HG02759 (cell line): ENCODE data around the gene ZNF202.
"Not testable (repeated sequence)": the region's sequence is repeated elsewhere in the genome, so short reads cannot be mapped to it uniquely, and the experiment has no call there.

Experiments
- ATAC-seq: cut with Tn5 transposase; IDR thresholded peaks from one replicate; pipeline ENCODE4 v1.9.1; 2021; ENCODE audit warnings: mild to moderate bottlenecking, moderate library complexity; ENCODE audit not compliant: unreplicated experiment

Gene ZNF202

DNA sequence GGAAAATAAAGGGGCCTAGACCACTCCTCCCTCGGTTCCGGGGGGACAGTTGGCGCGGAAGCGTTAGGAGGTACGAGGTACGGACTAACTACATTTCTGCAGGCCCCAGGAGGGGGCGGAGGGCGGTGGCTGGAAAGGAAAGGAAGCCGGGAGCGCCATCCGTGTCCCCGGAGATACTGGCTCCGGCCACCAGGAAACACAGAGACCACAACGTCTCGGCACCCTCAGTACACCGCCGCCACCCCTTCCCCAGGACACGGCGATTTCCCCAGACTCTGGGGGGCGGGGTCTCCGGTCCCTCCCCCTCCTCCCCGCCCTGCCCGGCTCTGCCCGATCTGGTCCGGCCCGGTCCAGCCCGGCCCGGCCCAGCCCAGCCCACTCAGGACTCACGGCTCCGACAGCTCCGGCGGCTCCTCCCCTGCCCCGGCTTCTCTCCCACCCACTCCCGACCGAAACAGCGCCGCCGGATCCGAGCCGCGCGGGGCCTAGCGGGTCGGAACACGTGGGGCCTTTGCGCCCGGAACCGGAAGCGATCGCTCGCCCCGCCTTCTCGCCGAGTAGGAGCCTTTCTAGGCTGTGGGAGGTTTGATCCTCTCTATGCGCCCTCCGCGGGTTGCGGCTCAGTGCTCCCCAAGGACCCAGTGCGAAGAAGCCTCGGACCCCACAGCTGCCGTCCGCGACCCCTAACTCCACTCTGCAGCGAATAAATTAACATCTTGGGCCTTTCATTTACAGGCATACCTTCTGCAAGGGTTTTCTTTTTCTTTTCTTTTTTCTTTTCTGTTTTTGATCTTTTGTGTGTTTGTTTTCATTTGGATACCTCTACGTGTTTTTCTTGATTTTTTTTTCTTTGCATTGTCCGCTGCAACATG is at the start of gene ZNF202:
TSS of gene ZNF202 (minus strand) at position 502 of the 872 bp plus-strand sequence. CDS start 10,772 bp downstream, outside the sequence.
- ATAC-seq = peak; percentile 98

DNA sequence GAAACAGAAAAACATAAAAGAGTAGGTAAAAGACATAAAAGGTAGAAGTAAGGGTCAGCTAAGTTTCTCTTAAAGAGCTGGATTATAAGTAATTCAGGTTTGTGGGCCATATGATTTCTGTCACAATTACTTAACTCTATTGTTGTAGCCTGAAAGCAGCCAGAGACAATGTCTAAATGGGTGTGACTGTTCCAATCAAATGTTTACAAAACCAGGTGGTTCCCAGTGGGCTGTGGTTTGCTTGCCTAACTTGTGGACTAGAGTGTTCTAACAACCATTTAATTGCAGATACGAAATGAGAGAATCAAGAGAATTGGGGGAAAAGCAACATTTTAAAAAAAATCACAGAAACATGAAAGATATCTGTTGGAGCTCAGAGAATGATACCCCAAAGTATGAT is 42.1 kb upstream of the ZNF202 start:
- no peak for ATAC-seq

- ATAC-seq = no peak
Measured at GRCh38 chr11:123778511-123778910, 37.1 kb upstream of the ZNF202 start.

GRCh38 chr11:123775715-123776549 is 34.5 kb upstream of the ZNF202 start:
- ATAC-seq = no peak

DNA sequence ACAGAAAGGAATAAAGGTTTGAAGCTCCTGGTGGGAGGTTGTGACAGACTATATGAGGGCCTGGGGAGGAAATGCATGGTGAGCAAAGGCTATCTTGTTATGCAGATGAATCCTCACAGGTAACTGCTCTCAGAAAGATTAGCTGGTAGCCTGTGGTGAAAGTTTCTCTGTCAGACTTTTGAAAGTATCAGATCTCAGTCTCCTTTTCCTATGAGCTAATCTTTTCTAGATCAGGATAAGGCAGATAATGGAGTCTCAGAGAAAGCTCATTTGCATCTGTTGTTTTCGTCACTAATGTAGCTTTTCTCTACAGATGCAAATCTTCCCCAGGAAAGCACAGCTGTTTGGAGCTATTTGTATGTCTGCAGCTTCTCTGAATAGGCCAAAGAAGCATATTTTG is 33.8 kb upstream of the ZNF202 start:
- ATAC-seq = no peak

DNA sequence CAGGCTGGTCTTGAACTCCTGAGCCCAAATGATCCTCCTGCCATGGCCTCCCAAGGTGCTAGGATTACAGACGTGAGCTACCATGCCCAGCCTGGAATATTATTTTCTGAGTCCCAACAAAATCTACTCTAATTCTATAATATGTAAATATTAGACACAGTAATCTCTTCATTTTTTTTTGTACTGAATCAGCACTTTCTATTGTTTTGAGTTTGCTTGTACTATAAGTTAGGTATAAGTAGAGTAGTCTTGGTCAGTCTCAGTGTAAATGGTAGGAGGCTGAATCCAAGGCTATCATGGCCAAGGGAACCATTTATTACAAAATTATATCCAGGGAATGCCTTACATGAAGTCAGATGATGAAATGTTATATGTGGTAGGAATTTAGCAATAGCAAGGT is 32.5 kb upstream of the ZNF202 start:
- ATAC-seq = no peak

GRCh38 chr11:123773026-123773425 is 31.6 kb upstream of the ZNF202 start:
- ATAC-seq = no peak

DNA sequence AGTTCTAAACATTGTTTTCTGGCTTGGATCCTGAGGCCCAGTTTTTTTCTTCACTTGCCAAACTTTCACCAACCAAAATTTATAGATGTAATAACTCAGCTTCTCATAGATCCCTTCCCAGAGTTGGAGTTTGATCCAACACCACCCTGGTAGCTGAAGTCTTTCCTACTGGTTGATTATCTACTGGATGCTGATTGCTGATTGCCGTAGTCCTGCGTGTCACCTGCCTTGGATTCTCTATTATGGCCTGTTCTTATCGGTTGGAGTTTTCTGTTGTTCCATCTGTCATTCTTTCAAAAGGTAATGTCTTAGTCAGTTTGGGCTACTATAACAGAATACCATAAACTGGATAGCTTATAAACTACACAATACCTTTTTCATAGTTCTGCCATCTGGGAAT is 30.2 kb upstream of the ZNF202 start:
- no peak for ATAC-seq

DNA sequence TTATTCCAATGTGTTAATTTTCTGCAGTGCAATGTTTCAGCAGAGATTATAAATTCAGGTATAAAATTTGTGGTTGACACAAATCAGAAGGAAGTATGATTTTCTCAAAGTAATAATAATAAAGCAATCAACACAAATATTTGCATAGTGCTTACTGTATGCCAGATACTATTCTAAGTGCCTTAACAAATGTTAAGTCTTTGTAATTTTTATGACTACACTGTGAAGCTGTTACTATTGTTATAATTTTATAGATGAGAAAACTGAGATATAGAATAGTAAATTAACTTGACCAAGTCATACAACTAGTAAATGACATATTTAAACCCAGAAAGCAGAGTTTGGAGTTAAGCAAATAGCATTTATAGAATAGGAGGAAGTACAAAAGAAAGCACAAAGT is 29.3 kb upstream of the ZNF202 start:
- ATAC-seq = no peak

DNA sequence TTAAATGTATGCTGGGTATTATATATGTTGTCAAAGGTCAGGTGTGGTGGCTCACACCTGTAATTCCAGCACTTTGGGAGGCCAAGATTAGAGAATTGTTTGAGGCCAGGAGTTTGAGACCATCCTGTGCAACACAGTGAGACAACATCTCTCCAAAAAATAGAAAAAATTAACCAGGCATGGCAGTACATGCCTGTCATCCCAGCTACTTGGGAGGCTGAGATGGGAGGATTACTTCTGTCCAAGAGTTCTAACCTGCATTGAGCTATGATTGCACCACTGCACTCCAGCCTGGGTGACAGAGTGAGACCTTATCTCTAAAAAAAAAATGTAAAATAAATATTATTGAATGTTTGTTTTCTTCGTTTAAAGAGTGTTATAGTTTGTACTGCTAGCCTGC is 24.1 kb upstream of the ZNF202 start:
- ATAC-seq = no peak

DNA sequence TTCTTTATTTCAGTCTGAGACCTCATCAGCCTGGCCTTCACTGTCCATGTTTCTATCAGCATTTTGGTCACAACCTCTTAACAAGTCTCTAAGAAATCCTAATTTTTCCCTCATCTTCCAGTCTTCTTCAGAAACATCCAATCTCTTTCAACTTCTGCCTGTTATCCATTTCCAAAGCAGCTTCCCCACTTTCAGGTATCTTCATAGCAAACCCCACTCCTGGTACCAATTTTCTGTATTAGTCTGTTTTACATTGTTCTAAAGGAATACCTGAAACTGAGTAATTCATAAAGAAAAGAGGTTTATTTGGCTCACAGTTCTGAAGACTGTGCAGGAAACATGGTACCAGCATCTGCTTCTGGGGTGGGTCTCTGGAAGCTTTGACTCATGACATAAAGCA is 21.0 kb upstream of the ZNF202 start:
- ATAC-seq = no peak

- ATAC-seq = peak; percentile 89
Measured at GRCh38 chr11:123760894-123761293, 19.4 kb upstream of the ZNF202 start.

GRCh38 chr11:123757976-123758375 is 16.5 kb upstream of the ZNF202 start:
- no peak for ATAC-seq

DNA sequence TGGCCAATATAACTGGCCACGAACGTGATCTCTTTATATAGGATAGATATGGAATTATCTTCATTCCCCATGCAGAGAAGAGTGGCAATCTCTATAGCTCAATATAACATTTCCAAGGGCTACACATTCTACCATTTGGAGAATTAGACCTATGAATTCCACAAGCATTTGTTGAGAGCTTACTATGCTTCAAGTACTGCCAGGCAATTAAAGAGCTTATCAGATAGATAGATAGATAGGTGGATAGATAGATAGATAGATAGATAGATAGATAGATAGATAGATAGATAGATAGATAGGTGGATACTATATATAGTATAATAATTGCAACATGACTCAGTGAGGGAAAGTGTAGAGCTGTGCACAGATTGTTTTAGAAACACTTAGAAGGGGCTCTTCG is 14.4 kb upstream of the ZNF202 start:
- no peak for ATAC-seq

GRCh38 chr11:123755344-123755743 is 13.9 kb upstream of the ZNF202 start:
- ATAC-seq = no peak

GRCh38 chr11:123754101-123754568 is 12.7 kb upstream of the ZNF202 start, which contains the start of gene OR6X1:
Gene OR6X1, minus strand, starts transcription at chr11:123754518. Its CDS starts 0 bp downstream, at chr11:123754518.
- no peak for ATAC-seq

DNA sequence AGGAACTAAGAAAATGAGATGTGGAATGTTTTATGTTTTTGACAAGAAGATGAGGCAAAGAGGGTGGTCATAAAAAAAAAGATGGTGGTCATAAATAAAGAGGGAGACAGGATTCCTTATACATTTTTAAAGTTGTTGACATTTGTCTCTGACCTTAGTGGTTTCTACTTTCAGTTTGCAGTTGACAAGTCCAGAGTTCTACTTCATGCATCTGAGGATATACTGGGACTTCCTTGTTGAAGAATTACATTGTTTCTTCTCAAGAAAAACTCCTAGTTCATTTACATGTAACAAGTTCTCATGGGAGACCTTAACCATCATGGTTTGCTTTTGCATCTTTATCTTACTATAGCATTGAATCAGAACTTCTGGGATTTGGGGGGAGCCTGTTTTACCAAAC is 11.7 kb upstream of the ZNF202 start:
- no peak for ATAC-seq

GRCh38 chr11:123751781-123752180 is 10.3 kb upstream of the ZNF202 start:
- ATAC-seq = no peak

- not testable (repeated sequence) for ATAC-seq
Measured at GRCh38 chr11:123748349-123748748, 6.9 kb upstream of the ZNF202 start.

DNA sequence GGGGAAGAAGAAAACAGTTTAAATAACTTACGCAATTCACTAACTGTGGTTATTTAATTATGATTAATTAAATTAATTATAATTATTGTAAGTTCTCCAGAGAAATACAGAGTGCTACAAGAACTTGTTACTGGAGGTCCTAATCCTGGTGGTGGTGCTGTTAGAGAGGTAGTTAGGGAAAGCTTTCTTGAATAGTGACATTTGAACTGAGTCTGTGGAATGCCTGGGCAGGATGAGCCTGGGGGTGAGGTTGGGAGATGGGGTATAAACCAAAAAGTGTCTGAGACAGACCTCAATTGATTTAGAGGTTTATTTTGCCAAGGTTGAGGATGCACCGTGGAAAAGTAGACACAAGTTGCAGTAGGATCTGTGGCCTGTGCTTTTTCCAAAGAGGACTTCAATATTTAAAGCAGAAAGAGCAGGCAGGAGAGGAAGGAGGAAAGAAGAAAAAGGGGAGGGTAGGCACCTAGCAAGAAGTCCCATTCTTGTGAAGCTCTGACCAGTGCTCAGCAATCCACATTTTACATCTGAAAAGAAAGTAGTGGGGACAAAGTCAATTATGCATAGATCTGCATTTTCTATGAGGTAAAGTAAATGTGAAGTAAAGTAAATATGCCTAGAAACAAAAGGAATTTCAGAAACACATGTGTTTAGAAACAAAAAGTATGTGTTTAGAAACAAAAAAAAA is 4.4 kb upstream of the ZNF202 start:
- ATAC-seq = no peak

DNA sequence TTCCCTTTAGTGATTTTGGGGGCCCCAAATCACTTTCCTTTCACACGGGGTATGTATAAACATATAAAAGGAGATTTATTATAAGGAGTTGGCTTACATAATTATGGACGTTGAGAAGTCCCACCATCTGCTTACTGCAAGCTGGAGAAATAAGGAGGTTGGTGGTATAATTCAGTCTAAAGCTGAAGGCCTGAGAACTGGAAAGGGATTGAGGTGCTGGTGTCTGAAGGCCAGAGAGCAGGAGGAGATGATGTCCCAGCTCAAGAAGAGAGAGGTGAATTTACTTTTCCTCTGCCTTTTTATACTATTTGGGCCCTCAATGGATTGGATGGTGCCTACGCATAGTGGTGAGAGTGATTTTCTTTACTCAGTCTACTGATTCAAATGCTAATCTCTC is 1.3 kb upstream of the ZNF202 start:
- no peak for ATAC-seq
